SK-N-MC (cell line): ENCODE data around the gene OGFRL1.

Source experiments
- EZH2 ChIP-seq: fragments of 200-600 bp; sonication (generic); IDR thresholded peaks from one replicate; pipeline ENCODE4 v1.6.1; 2017; ENCODE audit warnings: antibody characterized with exemption
- POLR2AphosphoS5 ChIP-seq: IDR thresholded peaks from 2 replicates; pipeline ENCODE4 v1.6.1; 2012; ENCODE audit warnings: mild to moderate bottlenecking, low read depth, low read length, borderline replicate concordance

DNA sequence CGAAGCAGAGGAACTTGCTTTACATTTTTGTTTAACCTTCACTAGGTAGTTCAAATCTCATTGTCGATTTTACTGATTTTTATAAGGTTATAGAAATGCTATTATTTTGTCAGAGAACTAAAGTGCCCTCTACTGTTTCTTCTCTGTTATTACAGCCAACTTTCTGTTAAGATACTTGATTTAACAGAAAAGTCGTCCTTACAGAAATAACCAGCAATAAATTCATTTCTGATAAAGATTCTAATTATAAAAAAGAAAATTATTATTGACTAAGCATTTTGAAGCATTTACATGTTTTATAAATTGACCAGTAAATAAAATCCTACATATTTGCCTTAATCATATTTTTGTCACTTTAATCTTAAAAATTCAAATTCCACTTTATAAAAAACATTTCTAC, 60.8 kb downstream of the OGFRL1 start:
- TF ChIP-seq POLR2AphosphoS5 (no peak), EZH2 (no peak)
